Breast epithelium (tissue), 4 donors: ENCODE data around the gene ANP32A. TPM values are rescaled to one million over a fixed set of nuclear protein-coding genes. Genes with fewer than 3 reads are reported as not detected.

Experiments
- DNase-seq, 2 donors: peaks; one replicate each; pipeline ENCODE4 v3.0.0-alpha.2; 2019; ENCODE audit warnings: low spot score in 2 of 2
- H3K27ac ChIP-seq, 2 donors: fragments of 200-600 bp; sonication (generic) in 1 of 2; one replicate each; pipeline ENCODE4 v1.5.1; 2016 to 2019; ENCODE audit warnings: mild to moderate bottlenecking in 1 of 2
- H3K27me3 ChIP-seq, 2 donors: fragments of 200-600 bp; sonication (generic) in 1 of 2; one replicate each; pipeline versions ENCODE4 v1.5.1 to v1.6.0; 2017 to 2019; ENCODE audit warnings: control low read depth in 1 of 2, mild to moderate bottlenecking in 1 of 2
- H3K36me3 ChIP-seq: fragments of 200-600 bp; one replicate; pipeline ENCODE4 v1.5.1; 2019
- H3K4me1 ChIP-seq, 2 donors: fragments of 200-600 bp; sonication (generic); one replicate each; pipeline ENCODE4 v1.5.1; 2016 to 2019; ENCODE audit warnings: control low read depth in 1 of 2
- H3K4me3 ChIP-seq, 3 donors: fragments of 200-600 bp; sonication (generic); 1 replicate in 2 of 3; 2 replicates in 1 of 3; pipeline ENCODE4 v1.5.1; 2016 to 2019; ENCODE audit warnings: mild to moderate bottlenecking in 3 of 3, moderate library complexity in 2 of 3
- H3K9me3 ChIP-seq, 2 donors: fragments of 200-600 bp; sonication (generic) in 1 of 2; one replicate each; pipeline ENCODE4 v1.5.1; 2016 to 2019; ENCODE audit warnings: control low read depth in 1 of 2
- CTCF ChIP-seq, 3 donors: fragments of 450-650 bp; IDR thresholded peaks; one replicate each; pipeline ENCODE4 v1.5.1; 2016 to 2017; ENCODE audit warnings: antibody characterized with exemption in 3 of 3, mild to moderate bottlenecking in 3 of 3, moderate library complexity in 3 of 3
- POLR2A ChIP-seq: fragments of 450-650 bp; IDR thresholded peaks from one replicate; pipeline ENCODE4 v1.6.1; 2016; ENCODE audit warnings: antibody characterized with exemption, mild to moderate bottlenecking, moderate library complexity
- POLR2AphosphoS5 ChIP-seq, 3 donors: sonication (generic); formaldehyde crosslinking; IDR thresholded peaks; one replicate each; pipeline ENCODE4 v1.6.1; 2017; ENCODE audit warnings: antibody characterized with exemption in 3 of 3
- intact Hi-C: fragments of 100-400 bp; cut with DNase I; formaldehyde crosslinking; loops from one replicate; pipeline ENCODE4 v1.15.1; 2023; ENCODE audit warnings: low total_unique reads
- total RNA-seq, 3 donors: library from RNA; depleted of rRNA; stranded (reverse); fragments of >200 nt; gene quantifications; one replicate each; pipeline ENCODE4 v1.1.0, GENCODE V29; 2016

The ANP32A gene
- total RNA-seq, 3 donors from 2014 or later = 57.0 to 63.4 (median 62.8) TPM

GRCh38 chr15:68806220-68807060 lies 14.3 kb downstream of the ANP32A start:
- DNase-seq = no peak
- Histone ChIP-seq H3K4me1 (no peaks in the 10 kb centered on the region), H3K9me3 (no peaks in the 10 kb centered on the region), H3K27me3 (no peaks in the 10 kb centered on the region), H3K36me3 (no peaks in the 10 kb centered on the region), H3K4me3 (no peak overlapping the region), H3K27ac (no peak overlapping the region)
- intact Hi-C loops = no loop called here
- TF ChIP-seq POLR2AphosphoS5 (IDR thresholded peaks at IDR 0.05) = no peak
- TF ChIP-seq POLR2A = no peak
- no peak for TF ChIP-seq CTCF (IDR thresholded peaks at IDR 0.05)

GRCh38 chr15:68802373-68802772 lies 18.3 kb downstream of the ANP32A start:
- no peak for DNase-seq
- H3K4me1 ChIP-seq = no peaks in the 10 kb centered on the region
- intact Hi-C loops = no loop called here
- H3K36me3 ChIP-seq = no peaks in the 10 kb centered on the region
- H3K4me3 ChIP-seq = no peak overlapping the region
- TF ChIP-seq CTCF (IDR thresholded peaks at IDR 0.05) (no peak), POLR2AphosphoS5 (IDR thresholded peaks at IDR 0.05) (no peak), POLR2A (no peak)
- H3K27me3 ChIP-seq = no peaks in the 10 kb centered on the region
- H3K9me3 ChIP-seq = no peaks in the 10 kb centered on the region
- H3K27ac ChIP-seq = no peak overlapping the region

- DNase-seq = no peak
Measured at GRCh38 chr15:68801572-68802148, 19.0 kb downstream of the ANP32A start.

GRCh38 chr15:68800875-68801274 lies 19.8 kb downstream of the ANP32A start:
- no peaks in the 10 kb centered on the region for H3K27me3 ChIP-seq
- no peaks in the 10 kb centered on the region for H3K36me3 ChIP-seq
- H3K9me3 ChIP-seq = no peaks in the 10 kb centered on the region
- H3K4me1 ChIP-seq = no peaks in the 10 kb centered on the region
- DNase-seq = no peak
- H3K27ac ChIP-seq = no peak overlapping the region
- no peak overlapping the region for H3K4me3 ChIP-seq
- intact Hi-C loops = no loop called here
- no peak for TF ChIP-seq CTCF (IDR thresholded peaks at IDR 0.05)
- no peak for TF ChIP-seq POLR2A
- no peak for TF ChIP-seq POLR2AphosphoS5 (IDR thresholded peaks at IDR 0.05)

More at GRCh38 chr15:68801572-68802148, 19.0 kb downstream of the ANP32A start:
- H3K9me3 ChIP-seq = no peaks in the 10 kb centered on the region
- no peaks in the 10 kb centered on the region for H3K27me3 ChIP-seq
- H3K36me3 ChIP-seq = no peaks in the 10 kb centered on the region
- no peaks in the 10 kb centered on the region for H3K4me1 ChIP-seq
- no peak overlapping the region for H3K27ac ChIP-seq
- intact Hi-C loops = no loop called here
- H3K4me3 ChIP-seq = no peak overlapping the region
- TF ChIP-seq POLR2A (no peak), POLR2AphosphoS5 (IDR thresholded peaks at IDR 0.05) (no peak), CTCF (IDR thresholded peaks at IDR 0.05) (no peak)
